Stimulated activated CD8-positive, alpha-beta memory T cell treated with anti-CD3 and anti-CD28 coated beads, Interleukin-12 subunit alpha, Interleukin-12 subunit beta, amount 100 ng/mL, for 4 hours (primary cell): ENCODE results near the gene COA5.

Experiments used
- DNase-seq: peaks from one replicate; pipeline ENCODE4 v3.0.0-alpha.2; 2020; ENCODE audit warnings: low read depth

Gene COA5

GRCh38 chr2:98571796-98572195 lies 36.5 kb downstream of the COA5 start:
- no peak for DNase-seq

- DNase-seq, result no peak
Measured at GRCh38 chr2:98571121-98571701, 37.1 kb downstream of the COA5 start.

- no peak for DNase-seq
Measured at GRCh38 chr2:98570356-98570755, 38.0 kb downstream of the COA5 start.

- no peak for DNase-seq
Measured at GRCh38 chr2:98569915-98570314, 38.4 kb downstream of the COA5 start.

- peak; percentile 42 for DNase-seq
Measured at GRCh38 chr2:98569197-98569793, 39.0 kb downstream of the COA5 start.

- no peak for DNase-seq
Measured at GRCh38 chr2:98568161-98568956, 40.0 kb downstream of the COA5 start.

GRCh38 chr2:98565941-98566340 lies 42.4 kb downstream of the COA5 start:
- DNase-seq, result no peak

GRCh38 chr2:98565286-98565860 lies 42.9 kb downstream of the COA5 start:
- no peak for DNase-seq

- no peak for DNase-seq
Measured at GRCh38 chr2:98564541-98565132, 43.7 kb downstream of the COA5 start.

GRCh38 chr2:98563394-98563793 lies 44.9 kb downstream of the COA5 start:
- DNase-seq, result no peak

GRCh38 chr2:98561902-98562695 lies 46.2 kb downstream of the COA5 start:
- DNase-seq, result no peak

- DNase-seq, result no peak
Measured at GRCh38 chr2:98561018-98561417, 47.3 kb downstream of the COA5 start.

- no peak for DNase-seq
Measured at GRCh38 chr2:98560256-98560771, 48.0 kb downstream of the COA5 start.

- DNase-seq, result no peak
Measured at GRCh38 chr2:98559581-98559980, 48.7 kb downstream of the COA5 start.

- no peak for DNase-seq
Measured at GRCh38 chr2:98558852-98559530, 49.3 kb downstream of the COA5 start.

- DNase-seq, result no peak
Measured at GRCh38 chr2:98556344-98557033, 51.8 kb downstream of the COA5 start.

- no peak for DNase-seq
Measured at GRCh38 chr2:98555696-98556095, 52.6 kb downstream of the COA5 start.

GRCh38 chr2:98554116-98554861 lies 54.0 kb downstream of the COA5 start:
- DNase-seq, result no peak

GRCh38 chr2:98552499-98553179 lies 55.7 kb downstream of the COA5 start:
- DNase-seq, result no peak
